ENCODE measurements around the gene TMEM169. TPM values are rescaled to one million over a fixed set of nuclear protein-coding genes. Genes with fewer than 3 reads are reported as not detected.
"Not testable (repeated sequence)": the region's sequence is repeated elsewhere in the genome, so short reads cannot be mapped to it uniquely, and the experiment has no call there.

Gene TMEM169
- total RNA-seq, 2 experiments from 2014 or later: 0.27 to 0.53 TPM

GRCh38 chr2:216078776-216079175 lies 2.9 kb upstream of the TMEM169 start:
- peak overlapping the region; percentile 40 for H3K27ac Mint-ChIP-seq
- H3K4me1 ChIP-seq (ENCODE audit: insufficient read depth, low read length): peaks cover 29% of the 10 kb centered on the region
- no peaks in the 10 kb centered on the region for H3K27me3 Mint-ChIP-seq
- ChIA-PET CTCF (interaction anchor here (0.8 kb wide), 1 partner anchor 9 kb away, joined by 3 read pairs; no protein-coding TSS in a partner anchor), POLR2A (no interaction called here)
- no peaks in the 10 kb centered on the region for H3K27me3 ChIP-seq (ENCODE audit: control insufficient read depth in 1 of 2, insufficient read depth in 2 of 2, low read length in 2 of 2)
- H3K4me3 ChIP-seq (ENCODE audit: low read length): no peak overlapping the region
- peak overlapping the region; percentile 50 for H3K4me3 Mint-ChIP-seq
- peaks cover 69% of the 10 kb centered on the region for H3K4me1 Mint-ChIP-seq (ENCODE audit: low read depth)
- peaks cover 14% of the 10 kb centered on the region for H3K36me3 ChIP-seq (ENCODE audit: insufficient read depth, low read length)
- intact Hi-C loops (cut with DNase I, micrococcal nuclease): no loop called here
- no peaks in the 10 kb centered on the region for H3K9me3 Mint-ChIP-seq
- H3K36me3 Mint-ChIP-seq (ENCODE audit: low read depth): peaks cover 28% of the 10 kb centered on the region
- H3K27ac ChIP-seq (ENCODE audit: low read depth in 1 of 2, low read length in 2 of 2): no peak overlapping the region
- no peak for TF ChIP-seq CTCF (IDR thresholded peaks at IDR 0.05)
- no peak for ATAC-seq (ENCODE audit: poor library complexity)
- H3K9me3 ChIP-seq (ENCODE audit: control insufficient read depth in 1 of 2, insufficient read depth in 1 of 2, low read length in 2 of 2): no peaks in the 10 kb centered on the region
- no peak for DNase-seq

DNA sequence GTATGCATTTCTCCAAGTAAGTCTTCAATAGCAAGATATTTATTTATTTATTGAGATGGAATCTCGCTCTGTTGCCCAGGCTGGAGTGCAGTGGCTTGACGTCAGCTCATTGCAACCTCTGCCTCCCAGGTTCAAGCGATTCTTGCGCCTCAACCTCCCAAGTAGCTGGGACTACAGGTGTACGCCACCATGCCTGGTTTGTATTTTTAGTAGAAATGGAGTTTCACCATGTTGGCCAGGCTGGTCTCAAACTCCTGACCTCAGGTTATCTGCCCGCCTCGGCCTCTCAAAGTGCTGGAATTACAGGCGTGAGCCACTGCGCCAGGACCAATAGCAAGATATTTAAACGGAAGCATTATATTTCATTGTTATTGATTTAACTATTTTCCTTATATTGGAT lies 1.7 kb upstream of the TMEM169 start:
- peak overlapping the region; percentile 82 for H3K27ac Mint-ChIP-seq

GRCh38 chr2:216081012-216081411 lies 707 bp upstream of the TMEM169 start:
- DNase-seq (no peak), ATAC-seq (ENCODE audit: poor library complexity) (no peak)
- H3K27ac ChIP-seq (ENCODE audit: low read depth in 1 of 2, low read length in 2 of 2): peak overlapping the region; percentile 62 to 69
- H3K4me3 ChIP-seq (ENCODE audit: low read length): peak overlapping the region; percentile 96
- intact Hi-C loops (cut with DNase I, micrococcal nuclease): no loop called here
- H3K27me3 ChIP-seq (ENCODE audit: control insufficient read depth in 1 of 2, insufficient read depth in 2 of 2, low read length in 2 of 2): no peaks in the 10 kb centered on the region
- ChIA-PET CTCF (interaction anchor here (1.0 to 1.6 kb wide), 3 partner anchors 23 to 33 kb away, joined by 3 to 5 read pairs (median 5); no protein-coding TSS in a partner anchor), POLR2A (interaction anchor here (0.7 to 5.3 kb wide), 4 partner anchors 19 to 38 kb away, joined by 4 to 106 read pairs (median 10); partner anchors contain the start of gene XRCC5)
- Mint-ChIP-seq H3K4me1 (ENCODE audit: low read depth) (peaks cover 64% of the 10 kb centered on the region), H3K36me3 (ENCODE audit: low read depth) (peaks cover 7% of the 10 kb centered on the region), H3K9me3 (no peaks in the 10 kb centered on the region), H3K27ac (peak overlapping the region; percentile 82), H3K27me3 (no peaks in the 10 kb centered on the region), H3K4me3 (peak overlapping the region; percentile 87)
- TF ChIP-seq CTCF (IDR thresholded peaks at IDR 0.05): no peak
- peaks cover 49% of the 10 kb centered on the region for H3K4me1 ChIP-seq (ENCODE audit: insufficient read depth, low read length)
- H3K36me3 ChIP-seq (ENCODE audit: insufficient read depth, low read length): peaks cover 2% of the 10 kb centered on the region
- H3K9me3 ChIP-seq (ENCODE audit: control insufficient read depth in 1 of 2, insufficient read depth in 1 of 2, low read length in 2 of 2): no peaks in the 10 kb centered on the region

More for the DNA sequence above, 1.7 kb upstream of the TMEM169 start:
- H3K4me1 ChIP-seq (ENCODE audit: insufficient read depth, low read length): peaks cover 39% of the 10 kb centered on the region
- ATAC-seq (ENCODE audit: poor library complexity); H3K27me3 Mint-ChIP-seq; CTCF ChIA-PET; H3K36me3 ChIP-seq (ENCODE audit: insufficient read depth, low read length); H3K9me3 Mint-ChIP-seq; DNase-seq; POLR2A ChIA-PET; H3K27me3 ChIP-seq (ENCODE audit: control insufficient read depth in 1 of 2, insufficient read depth in 2 of 2, low read length in 2 of 2); H3K27ac ChIP-seq (ENCODE audit: low read depth in 1 of 2, low read length in 2 of 2); H3K4me3 ChIP-seq (ENCODE audit: low read length); intact Hi-C loops (cut with DNase I, micrococcal nuclease); H3K9me3 ChIP-seq (ENCODE audit: control insufficient read depth in 1 of 2, insufficient read depth in 1 of 2, low read length in 2 of 2): not testable (repeated sequence)
- peaks cover 68% of the 10 kb centered on the region for H3K4me1 Mint-ChIP-seq (ENCODE audit: low read depth)
- H3K36me3 Mint-ChIP-seq (ENCODE audit: low read depth): peaks cover 16% of the 10 kb centered on the region
- H3K4me3 Mint-ChIP-seq: peak overlapping the region; percentile 47
